Activated naive CD8-positive, alpha-beta T cell treated with anti-CD3 and anti-CD28 coated beads, Interleukin-2, amount 10 ng/mL, durations not matched to agents 7 days and 5 days (primary cell): ENCODE results near the gene SLC2A13. TPM values are rescaled to one million over a fixed set of nuclear protein-coding genes. Genes with fewer than 3 reads are reported as not detected.
"Not testable (repeated sequence)": the region's sequence is repeated elsewhere in the genome, so short reads cannot be mapped to it uniquely, and the experiment has no call there.

Experiments
- ATAC-seq: fragments of 150-1000 bp; cut with Tn5 transposase; one replicate; pipeline ENCODE4 v1.10.0; 2021; ENCODE audit warnings: low read depth, moderate library complexity
- POLR2A ChIA-PET: fragments of 350-600 bp; sonication (Branson Sonifier 250); formaldehyde crosslinking; loops from one replicate; lab custom pipeline; 2021; ENCODE audit warnings: antibody characterized with exemption; lab: Charles Lee
- DNase-seq: peaks from one replicate; pipeline ENCODE4 v3.0.0; 2021
- H3K27ac Mint-ChIP-seq: one replicate; pipeline ENCODE4 v1.8.0; 2022; ENCODE audit warnings: mild to moderate bottlenecking, mixed read lengths
- H3K27me3 Mint-ChIP-seq: one replicate; pipeline ENCODE4 v1.8.0; 2022; ENCODE audit warnings: mild to moderate bottlenecking, moderate library complexity, mixed read lengths
- H3K36me3 Mint-ChIP-seq: one replicate; pipeline ENCODE4 v1.8.0; 2021; ENCODE audit warnings: mild to moderate bottlenecking, mixed read lengths
- H3K4me1 Mint-ChIP-seq: one replicate; pipeline ENCODE4 v1.8.0; 2021; ENCODE audit warnings: mixed read lengths
- H3K4me3 Mint-ChIP-seq: one replicate; pipeline ENCODE4 v1.8.0; 2022; ENCODE audit warnings: mild to moderate bottlenecking, moderate library complexity, mixed read lengths
- H3K9me3 Mint-ChIP-seq: one replicate; pipeline ENCODE4 v1.8.0; 2021; ENCODE audit warnings: mixed read lengths
- total RNA-seq, 2 experiments: library from RNA; stranded (reverse); gene quantifications; one replicate each; pipeline ENCODE4 v1.2.3, GENCODE V29; 2021

Gene SLC2A13
- total RNA-seq, 2 experiments from 2014 or later = 8.1 to 8.5 TPM

- DNase-seq (no peak), ATAC-seq (no peak)
- POLR2A ChIA-PET = no interaction called here
- Mint-ChIP-seq H3K36me3 (peaks cover 2% of the 10 kb centered on the region), H3K4me3 (no peak overlapping the region), H3K9me3 (peaks cover 5% of the 10 kb centered on the region), H3K27ac (no peak overlapping the region), H3K27me3 (no peaks in the 10 kb centered on the region), H3K4me1 (no peaks in the 10 kb centered on the region)
Observed at GRCh38 chr12:39946361-39947280, 159.3 kb downstream of the SLC2A13 start.

- DNase-seq (no peak), ATAC-seq (no peak)
- Mint-ChIP-seq H3K27ac (no peak overlapping the region), H3K9me3 (peaks cover 8% of the 10 kb centered on the region), H3K27me3 (no peaks in the 10 kb centered on the region), H3K4me3 (no peak overlapping the region), H3K36me3 (no peaks in the 10 kb centered on the region), H3K4me1 (no peaks in the 10 kb centered on the region)
- POLR2A ChIA-PET = no interaction called here
Observed at GRCh38 chr12:39937119-39937518, 168.8 kb downstream of the SLC2A13 start.

- DNase-seq = no peak
- POLR2A ChIA-PET = no interaction called here
- ATAC-seq = no peak
- no peaks in the 10 kb centered on the region for H3K4me1 Mint-ChIP-seq
- H3K4me3 Mint-ChIP-seq = no peak overlapping the region
- no peak overlapping the region for H3K27ac Mint-ChIP-seq
- H3K27me3 Mint-ChIP-seq = no peaks in the 10 kb centered on the region
- H3K9me3 Mint-ChIP-seq = no peaks in the 10 kb centered on the region
- no peaks in the 10 kb centered on the region for H3K36me3 Mint-ChIP-seq
Observed at GRCh38 chr12:39935839-39936238, 170.0 kb downstream of the SLC2A13 start.

GRCh38 chr12:39935275-39935674 lies 170.6 kb downstream of the SLC2A13 start:
- H3K4me3 Mint-ChIP-seq = no peak overlapping the region
- no peak overlapping the region for H3K27ac Mint-ChIP-seq
- H3K4me1 Mint-ChIP-seq = no peaks in the 10 kb centered on the region
- ATAC-seq (no peak), DNase-seq (no peak)
- no peaks in the 10 kb centered on the region for H3K27me3 Mint-ChIP-seq
- POLR2A ChIA-PET = no interaction called here
- H3K9me3 Mint-ChIP-seq = no peaks in the 10 kb centered on the region
- H3K36me3 Mint-ChIP-seq = no peaks in the 10 kb centered on the region

- POLR2A ChIA-PET = no interaction called here
- ATAC-seq (no peak), DNase-seq (no peak)
- Mint-ChIP-seq H3K27me3 (no peaks in the 10 kb centered on the region), H3K4me1 (no peaks in the 10 kb centered on the region), H3K27ac (no peak overlapping the region), H3K9me3 (no peaks in the 10 kb centered on the region), H3K4me3 (no peak overlapping the region), H3K36me3 (no peaks in the 10 kb centered on the region)
Observed at GRCh38 chr12:39931857-39932256, 174.0 kb downstream of the SLC2A13 start.

GRCh38 chr12:39931231-39931630 lies 174.7 kb downstream of the SLC2A13 start:
- POLR2A ChIA-PET = no interaction called here
- no peaks in the 10 kb centered on the region for H3K4me1 Mint-ChIP-seq
- no peaks in the 10 kb centered on the region for H3K9me3 Mint-ChIP-seq
- H3K27me3 Mint-ChIP-seq = no peaks in the 10 kb centered on the region
- H3K4me3 Mint-ChIP-seq = no peak overlapping the region
- ATAC-seq = no peak
- H3K27ac Mint-ChIP-seq = no peak overlapping the region
- H3K36me3 Mint-ChIP-seq = no peaks in the 10 kb centered on the region
- DNase-seq = no peak

GRCh38 chr12:39930101-39930500 lies 175.8 kb downstream of the SLC2A13 start:
- H3K4me1 Mint-ChIP-seq = no peaks in the 10 kb centered on the region
- no peak overlapping the region for H3K27ac Mint-ChIP-seq
- H3K27me3 Mint-ChIP-seq = no peaks in the 10 kb centered on the region
- POLR2A ChIA-PET = no interaction called here
- ATAC-seq (no peak), DNase-seq (no peak)
- H3K4me3 Mint-ChIP-seq = no peak overlapping the region
- no peaks in the 10 kb centered on the region for H3K9me3 Mint-ChIP-seq
- no peaks in the 10 kb centered on the region for H3K36me3 Mint-ChIP-seq

GRCh38 chr12:39928181-39928899 lies 177.5 kb downstream of the SLC2A13 start:
- POLR2A ChIA-PET = no interaction called here
- no peak overlapping the region for H3K27ac Mint-ChIP-seq
- H3K9me3 Mint-ChIP-seq = no peaks in the 10 kb centered on the region
- ATAC-seq (no peak), DNase-seq (no peak)
- no peak overlapping the region for H3K4me3 Mint-ChIP-seq
- H3K27me3 Mint-ChIP-seq = no peaks in the 10 kb centered on the region
- H3K36me3 Mint-ChIP-seq = no peaks in the 10 kb centered on the region
- H3K4me1 Mint-ChIP-seq = no peaks in the 10 kb centered on the region

- H3K4me1 Mint-ChIP-seq = no peaks in the 10 kb centered on the region
- H3K9me3 Mint-ChIP-seq = no peaks in the 10 kb centered on the region
- no peaks in the 10 kb centered on the region for H3K27me3 Mint-ChIP-seq
- ATAC-seq (no peak), DNase-seq (no peak)
- no peaks in the 10 kb centered on the region for H3K36me3 Mint-ChIP-seq
- H3K4me3 Mint-ChIP-seq = no peak overlapping the region
- no peak overlapping the region for H3K27ac Mint-ChIP-seq
- POLR2A ChIA-PET = no interaction called here
Observed at GRCh38 chr12:39923364-39923763, 182.5 kb downstream of the SLC2A13 start.

- ATAC-seq, DNase-seq, H3K4me1 Mint-ChIP-seq, H3K9me3 Mint-ChIP-seq, H3K36me3 Mint-ChIP-seq, H3K27ac Mint-ChIP-seq, POLR2A ChIA-PET, H3K27me3 Mint-ChIP-seq, H3K4me3 Mint-ChIP-seq: not testable (repeated sequence)
Observed at GRCh38 chr12:39922598-39922997, 183.3 kb downstream of the SLC2A13 start.

- no peaks in the 10 kb centered on the region for H3K36me3 Mint-ChIP-seq
- H3K27me3 Mint-ChIP-seq = no peaks in the 10 kb centered on the region
- no peak overlapping the region for H3K4me3 Mint-ChIP-seq
- no peak overlapping the region for H3K27ac Mint-ChIP-seq
- H3K9me3 Mint-ChIP-seq = no peaks in the 10 kb centered on the region
- H3K4me1 Mint-ChIP-seq = no peaks in the 10 kb centered on the region
- POLR2A ChIA-PET = no interaction called here
- ATAC-seq = no peak
- no peak for DNase-seq
Observed at GRCh38 chr12:39920647-39921046, 185.2 kb downstream of the SLC2A13 start.

- DNase-seq (no peak), ATAC-seq (no peak)
- no peaks in the 10 kb centered on the region for H3K27me3 Mint-ChIP-seq
- H3K4me3 Mint-ChIP-seq = no peak overlapping the region
- no peaks in the 10 kb centered on the region for H3K4me1 Mint-ChIP-seq
- H3K27ac Mint-ChIP-seq = no peak overlapping the region
- POLR2A ChIA-PET = no interaction called here
- no peaks in the 10 kb centered on the region for H3K9me3 Mint-ChIP-seq
- no peaks in the 10 kb centered on the region for H3K36me3 Mint-ChIP-seq
Observed at GRCh38 chr12:39920222-39920621, 185.7 kb downstream of the SLC2A13 start.

- Mint-ChIP-seq H3K4me3 (no peak overlapping the region), H3K27ac (no peak overlapping the region), H3K27me3 (no peaks in the 10 kb centered on the region), H3K9me3 (no peaks in the 10 kb centered on the region), H3K4me1 (no peaks in the 10 kb centered on the region), H3K36me3 (no peaks in the 10 kb centered on the region)
- DNase-seq (no peak), ATAC-seq (no peak)
- POLR2A ChIA-PET = no interaction called here
Observed at GRCh38 chr12:39919790-39920189, 186.1 kb downstream of the SLC2A13 start.

GRCh38 chr12:39915249-39915648 lies 190.6 kb downstream of the SLC2A13 start:
- H3K27me3 Mint-ChIP-seq = no peaks in the 10 kb centered on the region
- no peak overlapping the region for H3K27ac Mint-ChIP-seq
- no peaks in the 10 kb centered on the region for H3K36me3 Mint-ChIP-seq
- DNase-seq (no peak), ATAC-seq (no peak)
- H3K4me3 Mint-ChIP-seq = no peak overlapping the region
- no peaks in the 10 kb centered on the region for H3K4me1 Mint-ChIP-seq
- H3K9me3 Mint-ChIP-seq = no peaks in the 10 kb centered on the region
- POLR2A ChIA-PET = no interaction called here
